K562 (cell line): ENCODE data around the gene ART4. TPM values are rescaled to one million over a fixed set of nuclear protein-coding genes. Genes with fewer than 3 reads are reported as not detected.

Source experiments
- FOXP4 ChIP-seq: sonication (generic); formaldehyde crosslinking; IDR thresholded peaks from 2 replicates; pipeline ENCODE4 v1.8.0; 2022; ENCODE audit warnings: mild to moderate bottlenecking, missing genetic modification reagents, borderline replicate concordance
- GTF3C2 ChIP-seq: IDR thresholded peaks from 3 replicates; pipeline ENCODE4 v1.6.1; 2011; ENCODE audit warnings: borderline replicate concordance, mild to moderate bottlenecking, moderate library complexity; ENCODE audit not compliant: insufficient read length; ENCODE audit errors: extremely low read depth
- HIVEP1 ChIP-seq: fragments of 250-450 bp; sonication (Bioruptor Pico); IDR thresholded peaks from 2 replicates; pipeline ENCODE4 v1.4.0; 2020; ENCODE audit warnings: mild to moderate bottlenecking
- IRF1 ChIP-seq: sonication (generic); formaldehyde crosslinking; IDR thresholded peaks from 2 replicates; pipeline ENCODE4 v1.8.0; 2022; ENCODE audit warnings: missing genetic modification reagents, mild to moderate bottlenecking, borderline replicate concordance
- RAD51 ChIP-seq: fragments of 450-650 bp; IDR thresholded peaks from 2 replicates; pipeline ENCODE4 v1.7.1; 2016; ENCODE audit warnings: low read depth, mild to moderate bottlenecking, borderline replicate concordance
- RREB1 ChIP-seq: fragments of 250-450 bp; sonication (Bioruptor Pico); IDR thresholded peaks from 2 replicates; pipeline ENCODE4 v1.4.0; 2020
- TARDBP ChIP-seq: fragments of 450-650 bp; IDR thresholded peaks from 2 replicates; pipeline ENCODE4 v1.6.1; 2016
- THAP12 ChIP-seq: fragments of 250-450 bp; sonication (Bioruptor Pico); IDR thresholded peaks from 2 replicates; pipeline ENCODE4 v1.9.0; 2021; ENCODE audit warnings: mild to moderate bottlenecking, inconsistent platforms
- ZBTB7A ChIP-seq: IDR thresholded peaks from 2 replicates; pipeline ENCODE4 v1.6.1; 2011; ENCODE audit warnings: low read depth, mild to moderate bottlenecking, low read length, moderate library complexity, borderline replicate concordance; ENCODE audit not compliant: control insufficient read depth
- ZNF165 ChIP-seq: fragments of 250-450 bp; sonication (Bioruptor Pico); IDR thresholded peaks from 2 replicates; pipeline ENCODE4 v1.4.0; 2020; ENCODE audit warnings: borderline replicate concordance
- polyA plus RNA-seq, 8 experiments: library from polyadenylated mRNA; depleted of rRNA in 4 of 8; stranded (reverse) in 5 of 8; unstranded in 3 of 8; fragments of >200 nt; fragmentation: Nextera tagmentation in 2 of 8; fragmentation: Illumina TruSeq in 1 of 8; extraction: Ambion mirVana in 2 of 8; extraction: Trizol in 1 of 8; gene quantifications; 2 replicates each; pipeline versions ENCODE4 v1.2.1 to v1.2.3, GENCODE V29; 2011 to 2014; ENCODE audit warnings: inconsistent platforms in 1 of 8, missing spikeins in 1 of 8
- total RNA-seq, 7 experiments: library from RNA; depleted of rRNA in 6 of 7; stranded (reverse); fragments of >200 nt in 6 of 7; fragmentation: Illumina TruSeq in 2 of 7; extraction: Trizol in 2 of 7; gene quantifications; 2 replicates each; pipeline versions ENCODE4 v1.2.1 to v1.2.3, GENCODE V29; 2011 to 2021; ENCODE audit warnings: low replicate concordance in 1 of 7

The ART4 gene
- total and polyA plus RNA-seq, 9 of the 15 experiments (the other 6 are each of a cell fraction or from before 2014, with no cell fraction given): 0.07 TPM; not detected in 8

- TF ChIP-seq THAP12 (CRISPR knock-in tag): no peak
- no peak for TF ChIP-seq TARDBP
- no peak for TF ChIP-seq HIVEP1 (CRISPR knock-in tag)
- TF ChIP-seq ZNF165: no peak
- no peak for TF ChIP-seq RAD51
- no peak for TF ChIP-seq ZBTB7A
- no peak for TF ChIP-seq GTF3C2
- no peak for TF ChIP-seq IRF1 (CRISPR knock-in tag)
- no peak for TF ChIP-seq RREB1 (CRISPR knock-in tag)
- TF ChIP-seq FOXP4 (CRISPR knock-in tag): no peak
Measured at GRCh38 chr12:14803011-14803829, 40.1 kb downstream of the ART4 start, which contains the start of the genes C12orf60 and WBP11 (continued).
